DMS79 treated with DMSO at 0.1 percent for 48 hours (cell line): ENCODE results near the gene P4HA1.
"Not testable (repeated sequence)": the region's sequence is repeated elsewhere in the genome, so short reads cannot be mapped to it uniquely, and the experiment has no call there.

Experiments used
- DNase-seq: peaks from one replicate; lab custom pipeline; 2025; lab: John Stamatoyannopoulos, UW

P4HA1 gene

DNA sequence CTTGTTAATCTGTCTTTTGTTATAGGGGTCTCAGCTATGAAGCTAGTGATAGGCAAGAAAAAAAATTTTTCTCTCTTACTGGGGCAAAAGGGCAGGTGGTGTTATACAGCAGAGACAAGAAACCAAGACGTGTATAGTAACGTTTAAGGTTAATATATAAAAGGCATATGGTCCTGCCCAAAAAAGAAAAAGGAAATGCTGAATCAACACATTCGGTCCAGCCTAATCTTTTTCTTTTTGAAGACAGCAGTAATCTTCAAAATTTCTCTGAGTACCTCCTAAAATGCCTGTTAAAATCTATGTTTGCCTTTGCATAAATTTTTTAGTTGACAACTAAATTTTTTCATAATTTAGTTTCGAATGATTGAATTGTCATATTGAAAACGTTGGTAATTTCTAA lies 54.5 kb downstream of the P4HA1 start:
- no peak for DNase-seq

DNA sequence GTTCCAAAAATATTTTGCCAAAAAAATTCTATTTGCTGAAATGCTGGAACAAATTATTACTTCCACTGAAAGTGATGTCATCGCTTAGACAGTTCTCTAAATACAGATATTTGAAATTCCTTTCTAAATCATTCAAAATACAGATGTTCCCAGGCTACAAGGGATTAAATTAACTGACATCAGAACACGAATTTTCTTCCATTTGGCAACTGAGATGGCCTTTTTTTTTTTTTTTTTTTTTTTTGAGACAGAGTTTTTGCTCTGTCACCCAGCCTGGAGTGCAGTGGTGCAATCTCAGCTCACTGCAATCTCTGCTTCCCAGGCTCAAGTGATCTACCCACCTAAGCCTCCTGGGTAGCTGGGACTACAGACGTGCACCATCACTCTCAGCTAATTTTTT lies 57.0 kb downstream of the P4HA1 start:
- no peak for DNase-seq

DNA sequence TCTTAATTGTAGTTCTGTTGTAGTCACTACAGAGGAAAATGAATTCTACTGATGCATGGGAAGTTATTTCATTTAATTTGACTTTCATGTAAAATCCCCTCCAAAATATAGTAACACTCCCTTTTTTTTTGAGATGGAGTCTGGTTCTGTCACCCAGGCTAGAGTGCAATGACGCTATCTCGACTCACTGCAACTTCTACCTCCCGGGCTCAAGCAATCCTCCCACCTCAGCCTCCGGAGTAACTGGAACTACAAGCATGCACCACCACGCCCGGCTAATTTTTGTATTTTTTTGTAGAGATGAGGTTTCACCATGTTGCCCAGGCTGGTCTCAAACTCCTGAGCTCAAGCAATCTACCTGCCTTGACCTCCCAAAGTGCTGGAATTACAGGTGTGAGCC lies 60.4 kb downstream of the P4HA1 start:
- not testable (repeated sequence) for DNase-seq

DNA sequence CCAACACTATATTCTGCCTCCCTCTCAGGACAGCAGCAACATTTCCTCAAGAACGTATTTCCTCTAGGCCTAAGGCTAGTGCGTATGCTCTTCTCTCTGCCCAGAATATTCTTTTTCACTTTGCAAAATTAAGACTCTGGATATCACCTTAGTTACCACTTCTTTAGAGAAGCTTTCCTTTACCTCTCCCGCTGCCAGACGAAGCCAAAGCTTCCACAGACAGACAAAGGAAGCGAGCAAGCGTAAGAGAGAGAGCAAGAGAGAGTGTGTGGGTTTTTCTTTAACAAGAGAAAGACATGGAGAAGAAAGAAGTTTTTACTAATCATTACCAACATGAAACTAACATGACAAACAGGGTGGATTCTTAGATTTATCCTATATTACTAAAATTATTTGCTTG lies 64.1 kb downstream of the P4HA1 start:
- no peak for DNase-seq

DNA sequence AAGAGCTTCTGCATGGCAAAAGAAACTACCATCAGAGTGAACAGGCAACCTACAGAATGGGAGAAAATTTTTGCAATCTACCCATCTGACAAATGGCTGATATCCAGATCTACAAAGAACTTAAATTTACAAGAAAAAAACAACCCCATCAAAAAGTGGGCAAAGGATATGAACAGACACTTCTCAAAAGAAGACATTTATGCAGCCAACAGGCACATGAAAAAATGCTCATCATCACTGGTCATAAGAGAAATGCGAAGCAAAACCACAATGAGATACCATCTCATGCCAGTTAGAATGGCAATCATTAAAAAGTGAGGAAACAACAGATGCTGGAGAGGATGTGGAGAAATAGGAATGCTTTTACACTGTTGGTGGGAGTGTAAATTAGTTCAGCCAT lies 70.0 kb downstream of the P4HA1 start:
- not testable (repeated sequence) for DNase-seq

DNA sequence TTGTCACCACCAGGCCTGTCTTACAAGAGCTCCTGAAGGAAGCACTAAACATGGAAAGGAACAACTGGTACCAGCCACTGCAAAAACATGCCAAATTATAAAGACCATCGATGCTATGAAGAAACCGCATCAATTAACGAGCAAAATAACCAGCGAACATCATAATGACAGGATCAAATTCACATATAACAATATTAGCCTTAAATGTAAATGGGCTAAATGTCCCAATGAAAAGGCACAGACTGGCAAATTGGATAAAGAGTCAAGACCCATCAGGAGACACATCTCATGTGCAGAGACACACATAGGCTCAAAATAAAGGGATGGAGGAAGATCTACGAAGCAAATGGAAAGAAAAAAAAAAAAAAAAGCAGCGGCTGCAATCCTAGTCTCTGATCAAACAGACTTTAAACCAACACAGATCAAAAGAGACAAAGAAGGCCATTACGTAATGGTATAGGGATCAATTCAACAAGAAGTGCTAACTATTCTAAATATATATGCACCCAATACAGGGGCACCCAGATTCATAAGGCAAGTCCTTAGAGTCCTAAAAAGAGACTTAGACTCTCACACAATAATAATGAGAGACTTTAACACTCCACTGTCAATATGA lies 73.1 kb downstream of the P4HA1 start:
- not testable (repeated sequence) for DNase-seq

DNA sequence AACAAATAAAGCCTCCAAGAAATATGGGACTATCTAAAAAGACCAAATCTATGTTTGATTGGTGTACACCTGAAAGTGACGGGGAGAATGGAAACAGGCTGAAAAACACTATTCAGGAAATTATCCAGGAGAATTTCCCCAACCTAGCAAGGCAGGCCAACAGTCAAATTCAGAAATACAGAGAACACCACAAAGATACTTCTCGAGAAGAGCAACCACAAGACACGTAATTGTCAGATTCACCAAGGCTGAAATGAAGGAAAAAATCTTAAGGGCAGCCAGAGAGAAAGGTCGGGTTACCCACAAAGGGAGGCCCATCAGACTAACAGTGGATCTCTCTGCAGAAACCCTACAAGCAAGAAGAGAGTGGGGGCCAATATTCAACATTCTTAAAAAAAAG lies 73.7 kb downstream of the P4HA1 start:
- not testable (repeated sequence) for DNase-seq

DNA sequence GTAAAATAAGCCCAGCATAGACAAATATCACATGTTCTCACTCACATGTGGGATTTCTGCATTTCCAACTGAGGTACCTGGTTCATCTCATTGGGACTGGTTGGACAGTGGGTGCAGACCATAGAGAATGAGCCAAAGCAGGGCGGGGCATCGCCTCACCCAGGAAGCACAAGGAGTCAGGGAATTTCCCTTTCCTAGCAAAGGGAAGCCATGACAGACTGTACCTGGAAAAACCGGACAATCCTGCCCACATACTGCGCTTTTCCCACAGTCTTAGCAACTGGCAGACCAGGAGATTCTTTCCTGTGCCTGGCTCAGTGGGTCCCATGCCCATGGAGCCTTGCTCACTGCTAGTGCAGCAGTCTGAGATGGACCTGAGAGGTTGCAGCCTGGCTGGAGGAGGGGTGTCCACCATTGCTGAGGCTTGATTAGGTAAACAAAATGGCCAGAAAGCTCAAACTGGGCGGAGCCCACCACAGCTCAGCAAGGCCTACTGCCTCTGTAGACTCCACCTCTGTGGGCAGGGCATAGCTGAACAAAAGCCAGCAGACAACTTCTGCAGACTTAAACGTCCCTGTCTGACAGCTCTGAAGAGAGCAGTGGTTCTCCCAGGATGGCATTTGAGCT lies 75.0 kb downstream of the P4HA1 start:
- not testable (repeated sequence) for DNase-seq

DNA sequence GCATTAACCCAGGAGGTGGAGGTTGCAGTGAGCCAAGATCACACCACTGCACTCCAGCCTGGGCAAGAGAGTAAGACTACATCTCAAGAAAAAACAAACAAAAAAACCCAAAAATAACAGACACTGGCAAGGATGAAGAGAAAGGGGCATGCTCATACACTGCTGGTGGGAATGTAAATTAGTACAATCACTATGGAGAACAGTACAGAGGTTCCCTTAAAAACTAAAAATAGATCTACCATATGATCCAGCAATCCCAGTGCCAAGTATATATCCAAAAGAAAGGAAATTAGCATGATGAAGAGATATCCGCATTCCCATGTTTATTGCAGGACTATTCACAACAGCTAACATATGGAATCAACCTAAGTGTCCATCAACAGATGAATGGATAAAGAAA lies 75.6 kb downstream of the P4HA1 start:
- no peak for DNase-seq

DNA sequence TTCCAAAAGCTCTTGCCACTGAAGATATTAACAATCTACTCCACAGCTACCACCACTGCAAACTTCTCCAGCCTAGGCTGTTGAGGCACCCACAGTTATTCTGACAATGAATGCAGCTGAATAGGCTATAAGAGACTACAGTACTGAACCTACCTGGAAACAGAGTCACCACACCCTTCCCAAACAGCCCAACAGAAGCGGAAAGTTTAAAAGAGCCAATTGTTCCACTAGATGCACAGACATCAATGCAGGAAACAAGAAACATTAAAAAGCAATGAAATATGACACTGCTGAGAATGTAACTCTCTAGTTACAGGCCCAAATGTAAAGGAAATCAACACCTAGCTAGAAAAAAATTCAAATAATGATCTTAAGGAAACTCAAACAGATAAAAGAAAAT lies 77.6 kb downstream of the P4HA1 start:
- no peak for DNase-seq

DNA sequence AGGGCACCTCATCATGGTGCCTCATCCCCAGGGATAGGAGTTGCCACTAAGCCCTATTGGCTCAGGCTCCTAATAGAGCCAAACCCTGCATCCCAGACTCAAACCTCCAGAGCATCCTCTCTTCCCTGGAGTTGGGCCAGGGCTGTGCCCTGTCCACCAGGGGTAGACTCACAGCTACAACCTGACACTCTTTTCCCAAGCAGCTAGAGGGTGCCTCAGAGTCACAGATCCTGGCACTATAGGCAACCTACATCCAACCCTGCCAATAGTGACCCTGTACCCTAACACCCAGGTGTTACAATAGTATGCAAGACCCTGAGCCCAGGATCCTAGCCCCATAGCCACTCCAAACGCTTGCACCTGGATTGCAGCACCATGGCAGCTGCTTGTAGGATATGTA lies 78.0 kb downstream of the P4HA1 start:
- DNase-seq, result no peak

DNA sequence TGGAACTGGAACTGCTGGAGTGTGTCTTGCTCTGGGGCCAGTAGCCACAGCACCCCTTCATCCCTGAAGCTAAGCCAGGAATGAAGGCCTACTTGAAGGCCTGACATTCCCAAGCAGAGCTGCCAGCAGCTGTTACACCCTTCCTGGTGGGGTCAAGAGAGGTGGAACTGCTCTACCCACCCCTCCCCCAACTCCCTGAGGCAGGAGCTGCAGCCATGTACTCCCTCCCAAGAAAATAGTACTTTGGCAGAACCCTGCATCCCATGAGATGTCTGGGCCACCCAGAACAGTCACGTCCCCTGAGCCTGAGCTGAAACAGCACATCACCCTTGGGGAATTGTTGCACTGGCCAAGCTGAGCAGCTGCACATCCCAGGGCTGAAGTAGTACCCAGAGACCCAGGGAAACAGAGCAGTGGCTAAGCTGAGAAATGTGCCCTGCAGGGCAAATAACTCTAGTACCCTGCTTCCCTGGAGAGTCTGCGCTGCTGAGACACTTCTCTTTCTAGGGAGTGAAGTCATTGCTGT lies 78.6 kb downstream of the P4HA1 start:
- DNase-seq, result no peak

DNA sequence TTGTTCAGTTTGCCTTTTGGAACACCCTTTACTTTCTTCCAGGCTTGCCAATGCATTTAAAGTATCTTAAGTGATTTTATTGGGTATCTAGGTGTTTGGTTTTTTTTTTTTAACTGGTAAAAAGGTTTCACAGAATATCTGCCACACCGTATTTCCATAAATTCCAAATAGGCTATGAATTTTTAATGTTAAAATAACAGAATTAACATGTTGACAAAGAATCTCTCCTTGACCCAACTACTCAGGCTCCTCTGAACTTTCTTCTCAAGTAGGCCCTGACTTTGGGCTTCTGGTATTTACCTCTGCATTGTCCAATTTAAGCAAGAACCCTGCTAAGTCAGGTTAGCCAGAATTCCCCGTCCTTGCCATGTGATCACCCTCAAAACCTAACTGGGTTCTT lies 80.9 kb downstream of the P4HA1 start:
- no peak for DNase-seq

DNA sequence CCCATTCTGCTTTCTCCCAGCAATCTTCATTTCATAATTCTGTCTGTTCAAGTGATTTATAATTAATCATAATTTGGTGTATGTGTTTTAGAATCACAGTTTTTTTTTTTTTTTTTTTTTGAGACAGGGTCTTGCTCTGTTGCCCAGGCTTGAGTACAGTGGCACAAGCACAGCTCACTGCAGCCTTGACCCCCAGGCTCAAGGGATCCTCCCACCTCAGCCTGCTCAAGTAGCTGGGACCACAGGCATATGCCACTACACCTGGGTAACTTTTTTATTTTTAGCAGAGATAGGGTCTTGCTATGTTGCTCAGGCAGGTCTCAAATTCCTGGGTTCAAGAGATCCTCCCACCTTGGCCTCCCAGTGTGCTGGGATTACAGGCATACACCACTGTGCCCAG lies 92.8 kb downstream of the P4HA1 start:
- no peak for DNase-seq

DNA sequence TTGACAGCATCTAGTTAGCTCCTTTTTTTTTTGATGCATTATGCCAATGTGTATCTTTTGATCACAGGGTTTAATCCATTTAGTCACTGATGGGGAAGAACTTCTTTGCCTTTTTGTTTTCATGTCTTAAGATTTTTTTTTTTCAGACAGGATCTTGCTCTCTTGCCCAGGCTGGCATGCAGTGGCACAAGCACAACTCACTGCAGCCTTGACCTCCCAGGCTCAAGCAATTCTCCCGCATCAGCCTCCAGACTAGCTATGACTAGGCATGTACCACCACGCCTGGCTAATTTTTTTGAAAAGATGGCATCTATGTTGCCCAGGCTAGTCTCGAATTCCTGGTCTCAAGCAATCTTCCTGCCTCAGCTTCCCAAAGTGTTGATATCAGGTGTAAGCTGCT lies 95.7 kb downstream of the P4HA1 start:
- DNase-seq, result no peak

DNA sequence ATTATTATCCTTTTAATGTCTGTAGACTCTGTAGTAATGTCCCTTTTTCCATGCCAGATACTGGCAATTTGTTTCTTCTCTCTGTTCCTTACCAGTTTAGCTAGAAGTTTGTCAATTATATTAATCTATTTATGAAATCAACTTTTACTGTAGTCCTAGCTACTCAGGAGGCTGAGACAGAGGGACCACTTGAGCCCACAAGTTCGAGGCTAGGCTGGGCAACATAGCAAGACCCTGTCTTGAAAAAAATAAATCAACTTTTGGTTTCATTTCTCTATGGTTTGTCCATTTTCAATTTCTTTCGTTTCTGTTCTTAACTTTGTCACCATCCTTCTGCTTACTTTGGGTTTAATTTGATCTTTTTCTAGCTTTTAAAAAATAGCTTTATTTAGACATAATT lies 99.6 kb downstream of the P4HA1 start:
- no peak for DNase-seq

DNA sequence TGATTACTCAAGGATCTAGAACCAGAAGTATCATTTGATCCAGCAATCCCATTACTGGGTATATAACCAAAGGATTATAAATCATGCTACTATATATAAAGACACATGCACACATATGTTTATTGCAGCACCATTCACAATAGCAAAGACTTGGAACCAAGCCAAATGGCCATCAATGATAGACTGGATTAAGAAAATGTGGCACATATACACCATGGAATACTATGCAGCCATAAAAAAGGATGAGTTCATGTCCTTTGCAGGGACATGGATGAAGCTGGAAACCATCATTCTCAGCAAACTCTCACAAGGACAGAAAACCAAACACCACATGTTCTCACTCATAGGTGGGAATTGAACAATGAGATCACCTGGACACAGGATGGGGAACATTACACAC lies 101.2 kb downstream of the P4HA1 start:
- DNase-seq, result not testable (repeated sequence)

DNA sequence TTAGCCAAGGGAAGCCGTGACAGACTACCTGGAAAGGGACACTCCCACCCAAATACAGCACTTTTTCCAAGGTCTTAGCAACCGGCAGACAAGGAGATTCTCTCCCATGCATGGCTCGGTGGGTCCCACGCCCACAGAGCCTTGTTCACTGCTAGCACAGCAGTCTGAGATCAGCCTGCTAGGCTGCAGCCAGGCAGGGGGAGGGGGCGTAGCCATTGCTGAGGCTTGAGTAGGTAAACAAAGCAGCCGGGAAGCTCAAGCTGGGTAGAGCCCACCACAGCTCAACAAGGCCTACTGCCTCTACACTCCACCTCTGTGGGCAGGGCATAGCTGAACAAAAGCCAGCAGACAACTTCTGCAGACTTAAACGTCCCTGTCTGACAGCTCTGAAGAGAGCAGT lies 106.9 kb downstream of the P4HA1 start:
- not testable (repeated sequence) for DNase-seq

DNA sequence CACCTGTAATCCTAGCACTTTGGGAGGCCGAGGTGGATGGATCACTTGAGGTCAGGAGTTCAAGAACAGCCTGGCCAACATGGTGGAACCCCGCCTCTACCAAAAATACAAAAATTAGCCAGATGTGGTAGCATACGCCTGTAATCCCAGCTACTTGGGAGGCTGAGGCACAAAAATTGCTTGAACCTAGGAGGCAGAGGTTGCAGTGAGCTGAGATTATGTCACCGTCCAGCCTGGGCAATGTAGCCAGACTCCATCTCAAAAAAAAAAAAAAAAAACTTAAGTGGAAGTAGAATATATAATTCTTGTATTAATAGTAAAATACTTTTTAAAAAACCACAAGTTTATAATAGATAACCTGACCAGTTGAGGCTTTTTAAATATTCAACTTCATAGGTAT lies 112.0 kb downstream of the P4HA1 start:
- DNase-seq, result not testable (repeated sequence)

DNA sequence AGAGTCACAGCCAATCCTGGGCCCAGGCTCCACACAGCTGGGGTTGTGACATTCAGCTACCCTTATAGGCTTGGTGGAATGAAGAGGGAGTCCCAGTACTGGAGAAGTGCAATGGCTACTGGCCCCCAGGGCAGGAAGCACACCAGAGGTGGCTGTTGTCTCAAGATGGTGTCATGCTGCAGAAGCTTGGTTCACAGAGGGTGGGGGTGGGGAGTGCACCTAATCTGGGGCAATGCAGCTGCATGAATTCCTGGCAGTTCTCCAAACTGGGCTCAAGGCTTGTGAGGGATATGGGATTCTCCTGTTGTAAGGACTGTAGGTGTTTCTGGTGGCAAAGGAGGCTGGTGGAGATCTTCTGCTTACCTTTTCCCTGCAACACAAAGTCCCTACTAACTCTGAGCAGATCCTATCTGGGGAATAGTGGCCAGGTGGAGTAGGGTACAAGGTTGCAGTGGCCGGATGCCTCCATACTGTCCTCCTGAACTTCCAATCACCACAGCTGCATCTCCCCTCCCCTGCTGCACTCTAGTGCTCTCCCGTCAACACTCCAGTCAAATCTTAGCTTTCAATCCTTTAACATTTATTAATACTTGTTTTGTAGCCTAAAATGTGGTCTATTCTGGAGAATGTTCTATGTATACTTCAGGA lies 114.7 kb downstream of the P4HA1 start:
- DNase-seq, result no peak

DNA sequence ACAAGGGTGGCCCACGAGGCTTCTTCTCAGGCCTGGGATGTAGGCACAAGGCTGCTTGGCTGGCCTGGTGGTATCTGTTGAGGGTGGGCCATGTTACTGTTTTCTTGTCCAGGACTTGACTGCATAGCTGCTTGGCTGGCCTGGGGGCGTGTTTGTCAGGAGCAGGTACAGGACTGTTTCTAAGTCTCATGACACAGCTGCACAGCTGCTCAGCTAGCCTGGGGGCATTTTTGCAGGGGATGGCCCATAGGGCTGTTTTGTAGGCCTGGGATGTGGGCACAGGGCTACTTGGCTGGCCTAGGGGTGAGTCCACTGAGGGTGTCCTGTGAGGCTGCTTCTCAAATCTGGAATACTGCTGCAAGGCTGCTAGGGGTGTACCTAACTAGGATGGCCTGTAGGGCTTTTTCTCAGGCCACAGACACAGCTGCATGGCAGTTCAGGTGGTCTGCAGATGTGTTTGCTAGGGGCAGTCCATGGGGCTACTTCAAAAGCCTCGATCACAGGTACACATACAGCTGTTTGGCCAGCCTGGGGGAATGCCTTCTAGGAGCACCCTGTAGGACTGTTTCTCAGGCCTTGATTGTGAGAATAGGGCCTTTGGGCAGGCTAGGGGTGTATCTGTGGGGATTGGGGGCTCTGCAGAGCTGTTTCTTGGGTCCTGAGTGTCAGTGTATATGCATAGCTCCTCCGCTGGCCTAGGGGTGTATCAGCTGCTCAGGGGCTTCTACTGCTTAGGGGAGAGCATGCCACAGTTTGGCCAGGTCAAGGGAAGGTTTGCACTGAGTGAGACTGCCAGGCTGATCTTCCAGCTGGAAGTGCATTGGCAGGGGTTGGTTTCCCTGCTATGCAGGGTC lies 115.4 kb downstream of the P4HA1 start:
- no peak for DNase-seq

DNA sequence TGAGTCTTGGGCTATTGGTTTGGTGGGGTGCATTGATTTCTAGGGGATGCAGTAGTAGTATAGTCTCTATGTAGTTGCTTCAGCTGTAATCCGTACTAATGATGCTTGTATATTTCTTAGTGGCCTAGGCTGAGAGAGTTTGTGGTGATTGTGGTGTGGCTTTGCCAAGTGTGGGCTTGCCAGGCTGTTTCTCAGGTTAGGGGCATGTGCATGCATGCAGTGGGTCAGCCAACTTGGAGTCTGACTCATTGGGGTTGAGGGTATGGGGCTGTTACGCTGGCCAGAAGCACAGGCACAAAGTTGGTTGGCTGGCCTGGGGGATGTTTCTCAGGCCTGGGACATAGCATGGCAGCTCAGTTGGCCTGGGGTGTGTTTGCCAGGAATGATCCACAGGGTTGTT lies 116.3 kb downstream of the P4HA1 start:
- no peak for DNase-seq

DNA sequence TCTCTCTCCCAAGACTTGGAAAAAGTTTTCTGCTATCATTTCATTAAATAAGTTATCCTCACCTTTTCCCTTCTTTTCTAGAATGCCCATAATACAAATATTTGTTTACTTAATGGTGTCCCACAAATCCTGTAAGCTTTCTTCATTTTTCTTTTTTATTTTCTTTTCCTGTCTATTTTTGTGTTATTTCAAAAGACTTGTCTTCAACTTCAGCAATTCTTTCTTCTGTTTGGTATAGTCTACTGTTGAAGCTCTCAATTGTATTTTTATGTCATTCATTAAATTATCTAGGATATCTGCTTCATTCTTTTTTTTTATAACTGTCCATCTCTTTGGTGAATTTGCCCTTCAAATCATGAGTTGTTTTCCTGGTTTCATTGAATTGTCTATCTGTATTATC lies 117.0 kb downstream of the P4HA1 start:
- DNase-seq, result no peak
